Neural progenitor cell (in vitro differentiated cells): ENCODE measurements around the gene TLR9.

Experiments
- EZH2 ChIP-seq: fragments of 200-600 bp; sonication (generic); IDR thresholded peaks from 2 replicates; pipeline ENCODE4 v1.6.1; 2017; ENCODE audit warnings: antibody characterized with exemption, mild to moderate bottlenecking, moderate library complexity
- TF ChIP-seq, protein P1 (sequence below): fragments of 200-600 bp; sonication (generic); IDR thresholded peaks from 2 replicates; pipeline ENCODE4 v1.5.1; 2017; ENCODE audit warnings: antibody characterized with exemption, mild to moderate bottlenecking

DNA sequence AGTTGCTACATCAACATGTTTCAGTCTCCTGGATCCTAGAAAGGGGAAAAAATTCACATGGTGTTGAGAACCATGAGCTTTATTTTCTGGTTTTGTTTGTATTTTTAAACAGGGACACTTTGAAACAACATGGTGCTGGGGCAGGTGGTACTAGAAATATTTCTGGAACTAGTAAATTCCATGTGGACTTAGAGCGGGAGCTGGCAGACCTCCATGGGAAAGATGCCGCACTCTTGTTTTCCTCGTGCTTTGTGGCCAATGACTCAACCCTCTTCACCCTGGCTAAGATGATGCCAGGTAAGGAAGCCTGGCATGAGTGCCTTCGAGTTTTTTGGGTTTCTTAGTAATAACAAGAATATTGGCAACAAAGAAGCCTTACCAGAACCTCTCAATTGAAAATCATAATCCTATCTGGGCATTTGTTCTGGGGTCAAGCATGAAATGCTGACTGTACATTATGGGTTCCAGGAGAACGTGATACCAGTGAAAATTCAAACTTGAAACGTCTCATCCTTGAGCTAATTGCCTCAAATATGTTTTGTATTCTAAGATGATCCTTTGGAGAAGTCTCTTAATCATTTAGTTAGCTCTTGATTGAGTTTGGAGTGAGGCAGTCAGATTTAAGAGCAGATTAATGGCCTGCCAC lies 19.6 kb downstream of the TLR9 start:
- TF ChIP-seq, protein P1, sequence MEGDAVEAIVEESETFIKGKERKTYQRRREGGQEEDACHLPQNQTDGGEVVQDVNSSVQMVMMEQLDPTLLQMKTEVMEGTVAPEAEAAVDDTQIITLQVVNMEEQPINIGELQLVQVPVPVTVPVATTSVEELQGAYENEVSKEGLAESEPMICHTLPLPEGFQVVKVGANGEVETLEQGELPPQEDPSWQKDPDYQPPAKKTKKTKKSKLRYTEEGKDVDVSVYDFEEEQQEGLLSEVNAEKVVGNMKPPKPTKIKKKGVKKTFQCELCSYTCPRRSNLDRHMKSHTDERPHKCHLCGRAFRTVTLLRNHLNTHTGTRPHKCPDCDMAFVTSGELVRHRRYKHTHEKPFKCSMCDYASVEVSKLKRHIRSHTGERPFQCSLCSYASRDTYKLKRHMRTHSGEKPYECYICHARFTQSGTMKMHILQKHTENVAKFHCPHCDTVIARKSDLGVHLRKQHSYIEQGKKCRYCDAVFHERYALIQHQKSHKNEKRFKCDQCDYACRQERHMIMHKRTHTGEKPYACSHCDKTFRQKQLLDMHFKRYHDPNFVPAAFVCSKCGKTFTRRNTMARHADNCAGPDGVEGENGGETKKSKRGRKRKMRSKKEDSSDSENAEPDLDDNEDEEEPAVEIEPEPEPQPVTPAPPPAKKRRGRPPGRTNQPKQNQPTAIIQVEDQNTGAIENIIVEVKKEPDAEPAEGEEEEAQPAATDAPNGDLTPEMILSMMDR, result no peak
- TF ChIP-seq EZH2, result no peak
